Measurements from ENCODE around the gene MPRIP.

The MPRIP gene

GRCh38 chr17:17118399-17118798, 76.1 kb downstream of the MPRIP start:
- TF ChIP-seq JUND (IDR thresholded peaks at IDR 0.05; ENCODE audit: low read depth): no peak
- in situ Hi-C loops (cut with HindIII; ENCODE audit: low pct_unique_long_range_greater_than_20kb, low sequenced_read_pairs): no loop called here
- no peak for DNase-seq (ENCODE audit: low read depth in 1 of 2, low spot score in 1 of 2)

- in situ Hi-C loops (cut with HindIII; ENCODE audit: low pct_unique_long_range_greater_than_20kb, low sequenced_read_pairs): no loop called here
- TF ChIP-seq JUND (IDR thresholded peaks at IDR 0.05; ENCODE audit: low read depth): no peak
Observed at GRCh38 chr17:17119106-17119505, 76.8 kb downstream of the MPRIP start.

GRCh38 chr17:17119533-17119932, 77.3 kb downstream of the MPRIP start:
- in situ Hi-C loops (cut with HindIII; ENCODE audit: low pct_unique_long_range_greater_than_20kb, low sequenced_read_pairs): no loop called here
- TF ChIP-seq JUND (IDR thresholded peaks at IDR 0.05; ENCODE audit: low read depth): no peak
- no peak for DNase-seq (ENCODE audit: low read depth in 1 of 2, low spot score in 1 of 2)

More at GRCh38 chr17:17119106-17119505, 76.8 kb downstream of the MPRIP start:
- no peak for DNase-seq (ENCODE audit: low read depth in 1 of 2, low spot score in 1 of 2)

GRCh38 chr17:17120294-17120693, 78.0 kb downstream of the MPRIP start:
- DNase-seq (ENCODE audit: low read depth in 1 of 2, low spot score in 1 of 2): no peak
- in situ Hi-C loops (cut with HindIII; ENCODE audit: low pct_unique_long_range_greater_than_20kb, low sequenced_read_pairs): no loop called here
- no peak for TF ChIP-seq JUND (IDR thresholded peaks at IDR 0.05; ENCODE audit: low read depth)

- no peak for TF ChIP-seq JUND (IDR thresholded peaks at IDR 0.05; ENCODE audit: low read depth)
- in situ Hi-C loops (cut with HindIII; ENCODE audit: low pct_unique_long_range_greater_than_20kb, low sequenced_read_pairs): no loop called here
- no peak for DNase-seq (ENCODE audit: low read depth in 1 of 2, low spot score in 1 of 2)
Observed at GRCh38 chr17:17120701-17121100, 78.4 kb downstream of the MPRIP start.

- in situ Hi-C loops (cut with HindIII; ENCODE audit: low pct_unique_long_range_greater_than_20kb, low sequenced_read_pairs): no loop called here
- peak in 1 of 2 experiments; percentile 33 for DNase-seq (ENCODE audit: low read depth in 1 of 2, low spot score in 1 of 2)
- no peak for TF ChIP-seq JUND (IDR thresholded peaks at IDR 0.05; ENCODE audit: low read depth)
Observed at GRCh38 chr17:17121162-17121561, 78.9 kb downstream of the MPRIP start.

GRCh38 chr17:17122781-17123483, 80.7 kb downstream of the MPRIP start:
- no peak for DNase-seq (ENCODE audit: low read depth in 1 of 2, low spot score in 1 of 2)
- in situ Hi-C loops (cut with HindIII; ENCODE audit: low pct_unique_long_range_greater_than_20kb, low sequenced_read_pairs): no loop called here

GRCh38 chr17:17124341-17124740, 82.1 kb downstream of the MPRIP start:
- no peak for DNase-seq (ENCODE audit: low read depth in 1 of 2, low spot score in 1 of 2)
- in situ Hi-C loops (cut with HindIII; ENCODE audit: low pct_unique_long_range_greater_than_20kb, low sequenced_read_pairs): no loop called here
- no peak for TF ChIP-seq JUND (IDR thresholded peaks at IDR 0.05; ENCODE audit: low read depth)

More at GRCh38 chr17:17122781-17123483, 80.7 kb downstream of the MPRIP start:
- TF ChIP-seq JUND (IDR thresholded peaks at IDR 0.05; ENCODE audit: low read depth): no peak

GRCh38 chr17:17125136-17126084, 83.2 kb downstream of the MPRIP start:
- in situ Hi-C loops (cut with HindIII; ENCODE audit: low pct_unique_long_range_greater_than_20kb, low sequenced_read_pairs): no loop called here
- no peak for DNase-seq (ENCODE audit: low read depth in 1 of 2, low spot score in 1 of 2)
- no peak for TF ChIP-seq JUND (IDR thresholded peaks at IDR 0.05; ENCODE audit: low read depth)

- DNase-seq (ENCODE audit: low read depth in 1 of 2, low spot score in 1 of 2): no peak
- TF ChIP-seq JUND (IDR thresholded peaks at IDR 0.05; ENCODE audit: low read depth): no peak
Observed at GRCh38 chr17:17126131-17127110, 84.2 kb downstream of the MPRIP start.

GRCh38 chr17:17127156-17127555, 84.9 kb downstream of the MPRIP start:
- in situ Hi-C loops (cut with HindIII; ENCODE audit: low pct_unique_long_range_greater_than_20kb, low sequenced_read_pairs): no loop called here
- DNase-seq (ENCODE audit: low read depth in 1 of 2, low spot score in 1 of 2): no peak
- no peak for TF ChIP-seq JUND (IDR thresholded peaks at IDR 0.05; ENCODE audit: low read depth)

More at GRCh38 chr17:17126131-17127110, 84.2 kb downstream of the MPRIP start:
- in situ Hi-C loops (cut with HindIII; ENCODE audit: low pct_unique_long_range_greater_than_20kb, low sequenced_read_pairs): no loop called here

- TF ChIP-seq JUND (IDR thresholded peaks at IDR 0.05; ENCODE audit: low read depth): no peak
- no peak for DNase-seq (ENCODE audit: low read depth in 1 of 2, low spot score in 1 of 2)
- in situ Hi-C loops (cut with HindIII; ENCODE audit: low pct_unique_long_range_greater_than_20kb, low sequenced_read_pairs): no loop called here
Observed at GRCh38 chr17:17127730-17128291, 85.6 kb downstream of the MPRIP start.
